Panc1 (cell line): ENCODE results near the gene HOMER1. TPM values are rescaled to one million over a fixed set of nuclear protein-coding genes. Genes with fewer than 3 reads are reported as not detected.

ENCODE experiments used
- ATAC-seq: fragments of 200-7000 bp; cut with Tn5 transposase; 2 replicates; pipeline ENCODE4 v1.9.1; 2020; ENCODE audit warnings: mild to moderate bottlenecking, moderate library complexity
- BruUV-seq: library from RNA; stranded (reverse); fragments of 400-500 nt; replicated peaks from 2 replicates; lab custom pipeline; 2021; lab: Mats Ljungman, UMichigan
- CTCF ChIA-PET: fragments of 300-600 bp; sonication (Branson Sonifier 250); formaldehyde crosslinking; loops from one replicate; lab custom pipeline; 2022; ENCODE audit warnings: antibody characterized with exemption; lab: Charles Lee
- POLR2A ChIA-PET: fragments of 300-600 bp; sonication (Branson Sonifier 250); formaldehyde crosslinking; loops from one replicate; lab custom pipeline; 2022; ENCODE audit warnings: antibody characterized with exemption; lab: Charles Lee
- DNase-seq: peaks from one replicate; pipeline ENCODE4 v3.0.0-alpha.2; 2010; ENCODE audit warnings: low read depth, low spot score
- H3K27ac ChIP-seq: 2 replicates; pipeline ENCODE4 v1.5.1; 2011; ENCODE audit warnings: mild to moderate bottlenecking, low read length, inconsistent platforms
- H3K27me3 ChIP-seq: fragments of 200-500 bp; sonication (Bioruptor generic); 2 replicates; pipeline ENCODE4 v1.6.0; 2014; ENCODE audit warnings: low read length, inconsistent platforms; ENCODE audit not compliant: control insufficient read depth, insufficient read depth
- H3K36me3 ChIP-seq: fragments of 200-500 bp; sonication (Bioruptor generic); 2 replicates; pipeline ENCODE4 v1.5.1; 2014; ENCODE audit warnings: inconsistent platforms, mild to moderate bottlenecking, low read length, moderate library complexity; ENCODE audit not compliant: control insufficient read depth, insufficient read depth
- H3K4me1 ChIP-seq: 2 replicates; pipeline ENCODE4 v1.5.1; 2011; ENCODE audit warnings: inconsistent platforms, mild to moderate bottlenecking, low read length, moderate library complexity; ENCODE audit not compliant: control insufficient read depth, insufficient read depth
- H3K4me3 ChIP-seq, 2 experiments: 2 replicates each; pipeline ENCODE4 v1.5.1; 2011 to 2012; ENCODE audit warnings: low read depth in 2 of 2, low read length in 2 of 2, mild to moderate bottlenecking in 2 of 2, inconsistent platforms in 1 of 2, moderate library complexity in 1 of 2
- H3K9me3 ChIP-seq: fragments of 200-500 bp; sonication (Bioruptor generic); 2 replicates; pipeline ENCODE4 v1.5.1; 2014; ENCODE audit warnings: low read depth, mild to moderate bottlenecking, inconsistent platforms, low read length, moderate library complexity; ENCODE audit not compliant: control insufficient read depth, insufficient read depth
- CTCF ChIP-seq: fragments of 450-650 bp; IDR thresholded peaks from 2 replicates; pipeline ENCODE4 v1.5.1; 2017; ENCODE audit warnings: mild to moderate bottlenecking
- POLR2AphosphoS5 ChIP-seq: IDR thresholded peaks from 2 replicates; pipeline ENCODE4 v1.6.1; 2012; ENCODE audit warnings: mild to moderate bottlenecking, low read depth, low read length, moderate library complexity
- REST ChIP-seq, 2 experiments: IDR thresholded peaks; 2 replicates each; pipeline ENCODE4 v1.6.1; 2011 to 2012; ENCODE audit warnings: low read depth in 2 of 2, control low read depth in 1 of 2, low read length in 1 of 2, mild to moderate bottlenecking in 1 of 2, moderate library complexity in 1 of 2; ENCODE audit not compliant: insufficient read depth in 1 of 2
- SIN3A ChIP-seq: IDR thresholded peaks from 2 replicates; pipeline ENCODE4 v1.6.1; 2012; ENCODE audit warnings: low read depth, mild to moderate bottlenecking, low read length, moderate library complexity, borderline replicate concordance; ENCODE audit not compliant: insufficient read depth
- TCF7L2 ChIP-seq: IDR thresholded peaks from 2 replicates; pipeline ENCODE4 v1.6.1; 2011; ENCODE audit warnings: mild to moderate bottlenecking, low read depth, low read length, inconsistent platforms
- in situ Hi-C: cut with HindIII; loops from 2 replicates; pipeline ENCODE4 v1.10.0; 2016; ENCODE audit warnings: low sequenced_read_pairs, low pct_unique_long_range_greater_than_20kb
- intact Hi-C: fragments of 100-400 bp; cut with micrococcal nuclease; formaldehyde crosslinking; loops from one replicate; pipeline ENCODE4 v1.10.0; 2022; ENCODE audit not compliant: unreplicated experiment
- total RNA-seq: library from RNA; stranded (reverse); gene quantifications from one replicate; pipeline ENCODE4 v1.2.1, GENCODE V29; 2021; ENCODE audit not compliant: unreplicated experiment

Gene HOMER1
- total RNA-seq, 1 experiment from 2014 or later: 19.6 TPM

- no peaks in the 10 kb centered on the region for H3K27me3 ChIP-seq
- POLR2A ChIA-PET: interaction anchor here (0.6 kb wide), 1 partner anchor 188 kb away, joined by 3 read pairs; no protein-coding TSS in a partner anchor
- in situ Hi-C loops (no loop called here), intact Hi-C loops (no loop called here)
- BruUV-seq: no TSS peak
- no peak overlapping the region for H3K27ac ChIP-seq
- no peaks in the 10 kb centered on the region; the same call in 1 of the 2 replicates for H3K36me3 ChIP-seq
- H3K9me3 ChIP-seq: no peaks in the 10 kb centered on the region
- H3K4me1 ChIP-seq: no peaks in the 10 kb centered on the region
- ATAC-seq (no peak), DNase-seq (no peak)
- no peak overlapping the region for H3K4me3 ChIP-seq
- CTCF ChIA-PET: interaction anchor here (0.6 kb wide), 1 partner anchor 100 kb away, joined by 3 read pairs; no protein-coding TSS in a partner anchor
- TF ChIP-seq REST (IDR thresholded peaks at IDR 0.05; ENCODE audit: insufficient read depth in 1 of 2, low read depth in 2 of 2, low read length in 1 of 2) (no peak), CTCF (no peak), TCF7L2 (no peak), SIN3A (no peak), POLR2AphosphoS5 (no peak)
Measured at GRCh38 chr5:79456890-79457583, 56.9 kb downstream of the HOMER1 start.

- no TSS peak for BruUV-seq
- in situ Hi-C loops: no loop called here
- CTCF ChIA-PET: no interaction called here
Measured at GRCh38 chr5:79456400-79456799, 57.5 kb downstream of the HOMER1 start.

More at GRCh38 chr5:79456400-79456799, 57.5 kb downstream of the HOMER1 start:
- H3K27me3 ChIP-seq: no peaks in the 10 kb centered on the region
- no peak for ATAC-seq
- H3K36me3 ChIP-seq: no peaks in the 10 kb centered on the region; the same call in 1 of the 2 replicates
- no peak overlapping the region for H3K4me3 ChIP-seq
- no peak for DNase-seq
- H3K4me1 ChIP-seq: no peaks in the 10 kb centered on the region
- H3K27ac ChIP-seq: no peak overlapping the region
- POLR2A ChIA-PET: no interaction called here
- intact Hi-C loops: no loop called here
- H3K9me3 ChIP-seq: no peaks in the 10 kb centered on the region
- no peak for TF ChIP-seq POLR2AphosphoS5
- TF ChIP-seq SIN3A: no peak
- no peak for TF ChIP-seq TCF7L2
- no peak for TF ChIP-seq REST (IDR thresholded peaks at IDR 0.05; ENCODE audit: insufficient read depth in 1 of 2, low read depth in 2 of 2, low read length in 1 of 2)
- no peak for TF ChIP-seq CTCF
